ENCODE measurements around the gene PDXK.

PDXK gene

DNA sequence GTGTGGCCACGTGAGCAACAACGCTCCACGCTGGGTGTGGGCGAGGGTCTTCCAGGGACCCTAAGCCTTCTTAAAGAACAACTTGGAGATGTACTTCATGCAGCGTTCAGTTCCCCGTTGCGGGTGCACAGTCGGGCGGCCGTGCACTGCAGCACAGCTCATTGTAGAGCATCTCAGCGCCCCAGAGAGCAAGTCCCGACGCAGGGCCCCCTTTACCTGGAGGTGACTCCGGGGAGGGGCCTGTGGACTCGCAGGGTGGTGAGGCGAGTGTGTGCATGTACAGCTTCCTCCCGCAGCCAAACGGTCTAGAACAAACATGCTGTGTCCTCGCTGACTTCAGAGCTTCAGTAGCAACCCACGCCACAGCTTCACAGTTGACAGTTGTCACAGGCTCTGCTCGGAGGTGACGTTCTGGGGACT, 89.9 kb downstream of the PDXK start:
- no peak for DNase-seq

DNA sequence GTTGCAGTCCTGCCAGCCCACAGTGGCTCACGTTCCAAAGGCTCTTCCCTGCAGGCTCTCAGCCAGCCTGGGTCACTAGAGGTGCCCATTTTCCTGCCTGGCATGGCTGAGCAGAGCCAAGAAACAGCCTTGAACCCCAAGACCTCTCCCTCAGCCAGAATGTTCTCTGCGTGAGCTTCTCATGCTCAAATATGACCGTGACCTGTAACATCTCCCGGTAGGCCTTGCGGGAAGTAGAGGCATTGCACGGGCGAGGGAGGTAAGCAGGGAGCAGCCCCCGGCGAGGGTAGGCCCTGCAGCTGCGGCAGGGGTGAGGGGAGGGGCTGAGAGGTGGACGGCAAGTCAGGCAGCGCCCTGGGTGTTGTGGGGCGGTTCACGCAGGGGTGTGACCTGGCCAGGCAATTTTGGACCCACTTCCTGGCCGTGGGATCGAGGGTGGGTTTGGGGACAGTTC, 90.4 kb downstream of the PDXK start:
- DNase-seq: no peak

DNA sequence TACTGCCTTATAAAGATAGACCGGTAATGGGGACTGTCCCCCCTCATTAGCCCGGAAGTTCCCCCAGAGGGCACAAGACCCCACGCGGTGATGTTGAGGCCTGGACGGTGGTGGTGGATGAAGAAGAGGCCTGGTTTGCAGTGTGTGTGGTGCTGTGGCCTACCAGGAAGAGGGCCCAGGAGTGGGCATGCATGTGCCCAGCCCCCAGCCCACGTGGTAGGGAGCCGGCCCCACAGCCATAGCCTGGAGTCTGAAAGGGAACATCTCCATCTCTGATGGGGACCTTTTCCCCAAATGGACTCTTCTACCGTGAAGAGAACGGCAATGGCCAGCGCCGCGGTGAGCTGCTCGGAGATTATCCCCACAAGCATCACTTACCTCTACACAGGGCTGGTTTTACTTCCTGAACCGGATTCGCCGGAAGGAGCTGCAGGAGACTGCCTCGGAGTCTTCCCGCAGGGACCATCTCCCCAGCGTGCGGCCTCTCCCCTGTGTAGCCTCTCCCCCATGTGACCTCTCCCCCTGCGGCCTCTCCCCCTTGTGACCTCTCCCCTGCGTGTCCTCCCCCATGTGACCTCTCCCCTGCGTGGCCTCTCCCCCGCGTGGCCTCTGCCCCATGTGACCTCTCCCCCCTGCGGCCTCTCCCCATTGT, 91.0 kb downstream of the PDXK start:
- DNase-seq: no peak

DNA sequence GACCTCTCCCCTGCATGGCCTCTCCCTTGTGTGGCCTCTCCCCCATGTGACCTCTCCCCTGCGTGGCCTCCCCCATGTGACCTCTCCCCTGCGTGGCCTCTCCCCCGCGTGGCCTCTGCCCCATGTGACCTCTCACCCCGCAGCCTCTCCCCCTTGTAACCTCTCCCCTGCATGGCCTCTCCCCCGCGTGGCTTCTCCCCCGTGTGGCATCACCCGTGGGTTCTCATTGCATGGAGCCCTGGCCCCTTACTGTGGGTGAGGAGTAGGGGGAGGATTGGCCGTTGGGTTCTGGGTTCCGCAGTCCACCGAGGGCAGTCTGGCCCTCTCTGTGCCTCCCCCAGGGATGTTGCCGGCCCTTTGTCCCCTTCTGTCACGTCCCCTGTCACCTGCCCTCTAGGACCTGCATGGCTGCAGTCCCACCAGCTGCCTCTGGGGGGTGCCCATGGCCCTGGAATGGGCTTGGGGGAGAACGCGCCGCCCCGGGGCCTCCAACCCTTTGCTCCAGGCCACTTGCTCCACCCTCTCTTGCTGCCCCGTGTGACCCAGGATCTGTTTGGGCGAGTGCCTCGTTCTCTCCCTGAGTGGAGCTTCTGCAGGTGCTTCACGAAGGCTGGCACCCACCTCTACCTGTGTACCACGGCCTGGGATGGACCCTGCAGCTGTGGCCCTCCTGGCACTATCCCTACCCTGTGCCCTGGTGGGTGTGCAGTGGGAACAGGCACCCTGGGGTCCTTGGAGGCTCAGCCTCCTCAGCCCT, 91.8 kb downstream of the PDXK start:
- DNase-seq: peak; percentile 80

DNA sequence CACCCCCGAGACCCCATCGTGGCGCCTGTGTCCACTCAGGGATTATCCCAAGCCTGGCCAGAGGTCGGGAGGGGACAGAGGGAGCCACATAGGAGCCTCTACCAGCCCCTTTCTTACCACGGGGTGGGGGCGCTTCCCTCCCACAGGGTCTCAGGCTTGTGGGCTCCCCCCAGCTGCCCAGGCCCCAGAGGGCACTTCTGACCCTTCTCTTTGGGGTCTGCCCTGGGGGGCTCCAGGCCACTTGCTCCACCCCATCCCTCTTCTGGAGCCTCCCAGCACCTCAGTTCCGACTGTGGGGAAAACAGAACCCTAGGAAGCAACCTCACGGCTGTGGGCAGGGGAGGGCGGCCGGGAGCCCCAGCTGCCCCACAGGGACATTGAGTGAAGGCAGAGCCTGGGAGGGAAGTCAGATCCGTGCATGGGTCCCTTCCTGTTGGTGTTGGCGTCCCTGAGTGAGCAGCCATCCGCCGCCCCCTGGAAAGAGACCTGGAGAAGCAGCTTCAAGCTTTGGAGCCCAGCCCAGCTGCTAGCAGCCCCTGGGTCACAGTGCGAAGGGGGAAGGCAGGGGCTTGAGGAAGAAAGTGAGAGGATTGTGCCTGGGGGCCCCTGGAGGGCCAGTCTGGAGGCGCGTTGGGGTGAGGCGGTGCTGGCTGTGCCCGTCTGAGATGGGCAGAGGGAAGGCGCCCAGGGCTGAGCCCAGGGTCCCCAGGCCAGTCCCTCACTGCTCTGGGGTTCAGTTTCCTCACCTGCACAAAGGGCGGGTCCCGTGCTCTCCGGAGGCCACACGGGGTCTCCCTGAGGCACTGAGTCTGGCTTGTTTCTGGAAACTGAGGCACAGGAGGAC, 92.6 kb downstream of the PDXK start:
- no peak for DNase-seq
